ENCODE measurements around the gene EBNA1BP2.

The EBNA1BP2 gene

DNA sequence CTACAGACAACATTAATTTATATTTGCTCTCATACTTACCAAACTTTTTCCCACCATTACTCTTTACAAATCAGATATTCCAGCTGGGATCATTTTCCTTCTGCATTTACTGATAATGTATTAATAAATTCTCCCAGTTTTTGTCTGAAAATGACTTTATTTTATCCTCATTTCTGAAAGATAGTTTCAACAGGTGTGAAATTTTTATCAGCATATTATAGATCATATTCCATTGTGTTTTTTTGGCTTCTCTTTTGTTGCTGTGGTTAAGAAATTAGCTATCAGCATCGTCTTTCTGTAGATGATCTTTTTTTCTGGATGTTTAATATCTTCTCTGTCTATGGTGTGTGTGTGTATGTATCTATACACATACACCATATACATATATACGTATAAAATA lies 2.8 kb upstream of the EBNA1BP2 start:
- TF ChIP-seq, protein P1, sequence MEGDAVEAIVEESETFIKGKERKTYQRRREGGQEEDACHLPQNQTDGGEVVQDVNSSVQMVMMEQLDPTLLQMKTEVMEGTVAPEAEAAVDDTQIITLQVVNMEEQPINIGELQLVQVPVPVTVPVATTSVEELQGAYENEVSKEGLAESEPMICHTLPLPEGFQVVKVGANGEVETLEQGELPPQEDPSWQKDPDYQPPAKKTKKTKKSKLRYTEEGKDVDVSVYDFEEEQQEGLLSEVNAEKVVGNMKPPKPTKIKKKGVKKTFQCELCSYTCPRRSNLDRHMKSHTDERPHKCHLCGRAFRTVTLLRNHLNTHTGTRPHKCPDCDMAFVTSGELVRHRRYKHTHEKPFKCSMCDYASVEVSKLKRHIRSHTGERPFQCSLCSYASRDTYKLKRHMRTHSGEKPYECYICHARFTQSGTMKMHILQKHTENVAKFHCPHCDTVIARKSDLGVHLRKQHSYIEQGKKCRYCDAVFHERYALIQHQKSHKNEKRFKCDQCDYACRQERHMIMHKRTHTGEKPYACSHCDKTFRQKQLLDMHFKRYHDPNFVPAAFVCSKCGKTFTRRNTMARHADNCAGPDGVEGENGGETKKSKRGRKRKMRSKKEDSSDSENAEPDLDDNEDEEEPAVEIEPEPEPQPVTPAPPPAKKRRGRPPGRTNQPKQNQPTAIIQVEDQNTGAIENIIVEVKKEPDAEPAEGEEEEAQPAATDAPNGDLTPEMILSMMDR (conservative IDR thresholded peaks at IDR 0.05; ENCODE audit: control insufficient read depth, insufficient read depth, low read depth, low read length), result no peak
- no peak overlapping the region for H3K4me3 ChIP-seq (ENCODE audit: control insufficient read depth, low read depth, low read length)
- no peak for DNase-seq (ENCODE audit: low read depth)

DNA sequence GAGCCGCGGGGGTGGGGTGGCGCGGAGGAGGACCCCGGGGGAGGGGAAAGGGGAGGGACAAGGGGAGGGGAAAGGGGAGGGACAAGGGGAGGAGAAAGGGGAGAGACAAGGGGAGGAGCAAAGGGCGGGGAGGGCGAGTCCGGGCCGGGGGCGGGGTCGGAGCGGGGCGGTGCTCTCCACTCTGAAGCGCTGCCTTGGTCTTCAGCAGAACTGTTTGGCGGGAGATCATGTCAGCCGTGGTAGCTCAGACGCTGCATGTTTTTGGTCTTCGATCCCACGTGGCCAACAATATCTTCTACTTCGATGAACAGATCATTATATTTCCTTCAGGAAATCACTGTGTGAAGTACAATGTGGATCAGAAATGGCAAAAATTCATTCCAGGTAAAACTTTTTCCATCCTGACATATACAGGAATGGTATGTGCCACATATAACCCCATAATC lies 460 bp upstream of the EBNA1BP2 start:
- TF ChIP-seq, protein P1 (conservative IDR thresholded peaks at IDR 0.05; ENCODE audit: control insufficient read depth, insufficient read depth, low read depth, low read length), result no peak
- peak; percentile 88 for DNase-seq (ENCODE audit: low read depth)
- peak overlapping the region; percentile 100 for H3K4me3 ChIP-seq (ENCODE audit: control insufficient read depth, low read depth, low read length)

DNA sequence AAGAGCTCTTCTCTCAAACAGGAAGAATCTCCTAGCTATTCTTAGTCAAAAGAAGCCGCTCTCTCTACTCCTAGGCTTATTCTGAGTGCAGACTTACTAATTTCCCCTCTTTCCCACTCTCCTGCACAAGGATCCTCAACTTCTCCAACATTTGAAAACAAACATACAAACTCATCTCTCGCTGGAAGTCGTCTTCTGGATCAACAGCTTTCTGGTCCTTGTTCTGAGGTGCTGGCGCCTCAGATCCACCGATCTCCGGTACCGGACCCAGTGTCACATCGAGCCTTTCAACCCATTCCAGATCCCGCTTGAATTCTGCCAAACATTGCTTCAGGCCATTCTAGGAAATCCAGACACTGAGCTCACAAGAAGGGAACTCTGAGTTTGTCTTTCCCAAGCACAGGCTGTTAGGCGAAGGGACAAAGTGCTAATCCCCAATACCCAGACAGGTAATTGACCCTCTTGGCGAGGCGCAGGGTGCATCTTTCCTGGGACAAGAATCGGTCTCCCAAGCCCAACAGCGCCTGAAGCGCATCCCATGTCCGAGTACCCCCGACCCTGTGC lies 696 bp downstream of the EBNA1BP2 start:
- DNase-seq (ENCODE audit: low read depth), result peak; percentile 3
- TF ChIP-seq, protein P1 (conservative IDR thresholded peaks at IDR 0.05; ENCODE audit: control insufficient read depth, insufficient read depth, low read depth, low read length), result no peak
- peak overlapping the region; percentile 100 for H3K4me3 ChIP-seq (ENCODE audit: control insufficient read depth, low read depth, low read length)

DNA sequence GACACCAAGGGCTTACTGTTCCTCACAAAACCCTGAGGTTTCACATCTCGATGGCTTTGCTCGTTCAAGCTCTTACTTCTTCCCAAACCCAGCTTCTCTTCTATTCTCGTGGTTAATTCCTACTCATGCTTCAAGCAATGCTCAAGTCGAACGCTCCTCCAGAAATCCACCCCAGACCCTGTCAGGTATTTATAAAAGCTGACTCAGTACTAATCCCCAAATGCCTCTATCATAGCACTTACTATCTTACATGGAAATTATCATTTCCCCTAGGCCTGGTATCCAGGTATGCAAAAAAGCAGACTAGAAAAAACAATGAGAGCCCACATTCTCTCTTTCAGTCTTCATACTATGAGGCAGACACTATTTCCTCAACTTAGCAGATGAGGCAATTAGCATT lies 6.3 kb downstream of the EBNA1BP2 start:
- DNase-seq (ENCODE audit: low read depth), result no peak
- TF ChIP-seq, protein P1 (conservative IDR thresholded peaks at IDR 0.05; ENCODE audit: control insufficient read depth, insufficient read depth, low read depth, low read length), result no peak
- H3K4me3 ChIP-seq (ENCODE audit: control insufficient read depth, low read depth, low read length), result no peak overlapping the region

DNA sequence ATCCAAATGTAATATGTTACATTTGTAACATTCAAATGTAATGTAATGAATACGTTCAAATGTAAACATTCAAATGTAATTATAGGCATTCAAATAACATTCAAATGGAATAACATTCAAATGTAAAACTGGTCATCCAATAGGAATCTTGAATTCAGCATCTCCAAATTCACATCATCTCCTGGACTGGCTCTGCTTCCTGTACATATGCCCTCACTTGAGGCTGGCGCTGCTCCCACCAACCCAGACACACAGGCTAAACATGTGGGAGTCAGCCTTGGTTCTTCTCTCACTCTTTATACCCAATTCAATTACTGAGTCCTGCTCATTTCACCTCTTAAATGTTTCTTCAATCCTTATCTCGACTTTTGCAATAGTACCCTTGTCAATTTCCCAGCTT lies 6.9 kb downstream of the EBNA1BP2 start:
- H3K4me3 ChIP-seq (ENCODE audit: control insufficient read depth, low read depth, low read length), result no peak overlapping the region
- TF ChIP-seq, protein P1 (conservative IDR thresholded peaks at IDR 0.05; ENCODE audit: control insufficient read depth, insufficient read depth, low read depth, low read length), result no peak
- no peak for DNase-seq (ENCODE audit: low read depth)

DNA sequence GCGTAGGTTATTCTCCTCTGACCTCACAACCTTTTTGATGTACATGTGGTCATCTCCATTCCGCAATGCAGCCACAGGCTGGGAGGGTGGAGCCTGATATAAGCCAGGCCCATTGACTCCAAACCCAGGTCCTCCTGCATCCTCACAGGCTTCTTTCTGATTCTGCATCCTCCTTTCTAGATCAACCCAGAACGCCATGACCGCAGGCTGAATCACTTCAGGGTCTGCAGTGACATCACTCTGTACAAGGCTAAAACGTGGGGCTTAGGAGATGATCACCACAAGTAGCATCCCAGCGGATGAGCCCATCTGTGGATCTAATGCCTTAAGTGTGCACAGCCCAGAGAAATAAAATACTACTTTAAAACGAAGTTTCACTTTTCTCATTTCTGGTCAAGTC lies 16.1 kb downstream of the EBNA1BP2 start:
- H3K4me3 ChIP-seq (ENCODE audit: control insufficient read depth, low read depth, low read length), result no peak overlapping the region
- DNase-seq (ENCODE audit: low read depth), result peak; percentile 17
- TF ChIP-seq, protein P1 (conservative IDR thresholded peaks at IDR 0.05; ENCODE audit: control insufficient read depth, insufficient read depth, low read depth, low read length), result no peak

DNA sequence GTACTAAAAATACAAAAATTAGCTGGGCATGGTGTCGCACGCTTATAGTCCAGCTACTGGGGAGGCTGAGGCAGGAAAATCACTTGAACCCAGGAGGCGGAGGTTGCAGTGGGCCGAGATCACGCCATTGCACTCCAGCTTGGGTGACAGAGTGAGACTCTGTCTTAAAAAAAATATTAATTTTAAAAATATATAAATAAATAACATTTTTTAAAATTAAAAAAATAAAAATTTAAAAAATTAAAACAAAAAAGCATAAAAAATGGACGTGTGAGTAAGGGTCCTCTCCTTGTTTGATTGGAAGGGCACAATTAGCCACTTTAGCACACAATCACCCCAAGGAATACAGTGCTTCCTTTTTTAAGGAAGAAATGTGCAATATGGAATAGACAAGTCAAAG lies 18.6 kb downstream of the EBNA1BP2 start:
- DNase-seq (ENCODE audit: low read depth), result no peak
- TF ChIP-seq, protein P1 (conservative IDR thresholded peaks at IDR 0.05; ENCODE audit: control insufficient read depth, insufficient read depth, low read depth, low read length), result no peak
- no peak overlapping the region for H3K4me3 ChIP-seq (ENCODE audit: control insufficient read depth, low read depth, low read length)
